ENCODE data around the gene ACSL5.

DNA sequence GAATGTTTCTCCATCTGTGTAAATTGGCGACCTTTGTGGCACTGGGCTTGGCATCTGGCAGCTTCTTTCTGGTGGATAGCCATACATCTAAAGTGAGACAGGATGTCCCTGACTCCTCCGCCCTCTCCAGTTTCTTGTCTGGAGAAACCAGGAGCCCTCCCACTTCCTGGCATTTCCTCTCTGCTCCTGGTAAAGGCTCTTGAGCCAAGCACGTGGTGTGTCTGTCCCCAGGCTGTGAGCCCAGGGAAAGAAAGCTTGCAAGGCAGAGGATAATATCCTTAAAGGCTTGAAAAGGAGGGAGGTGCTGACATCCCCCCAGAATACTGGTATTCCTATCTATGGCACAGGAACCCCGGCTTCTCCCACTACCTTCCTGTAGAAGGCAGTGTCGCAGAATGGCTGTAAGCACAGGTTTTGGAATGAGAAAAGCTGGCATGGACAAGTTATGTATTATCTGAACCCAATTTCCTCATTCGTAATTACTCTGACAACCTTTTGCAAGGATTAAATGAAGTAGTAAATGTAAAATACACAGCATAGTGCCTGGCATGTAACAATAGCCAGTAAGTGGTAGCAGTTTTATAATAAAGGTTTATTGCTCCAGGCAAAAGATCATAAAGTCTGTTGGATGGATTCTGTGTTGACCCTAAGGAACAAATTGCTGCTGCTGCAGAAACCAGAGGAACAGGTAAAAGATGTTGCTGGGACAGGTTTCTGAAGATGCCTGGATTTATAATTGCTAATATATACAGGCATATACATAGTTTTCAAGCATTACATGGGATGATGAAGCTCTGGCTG lies 11.8 kb upstream of the ACSL5 start:
- TF ChIP-seq, protein P1, sequence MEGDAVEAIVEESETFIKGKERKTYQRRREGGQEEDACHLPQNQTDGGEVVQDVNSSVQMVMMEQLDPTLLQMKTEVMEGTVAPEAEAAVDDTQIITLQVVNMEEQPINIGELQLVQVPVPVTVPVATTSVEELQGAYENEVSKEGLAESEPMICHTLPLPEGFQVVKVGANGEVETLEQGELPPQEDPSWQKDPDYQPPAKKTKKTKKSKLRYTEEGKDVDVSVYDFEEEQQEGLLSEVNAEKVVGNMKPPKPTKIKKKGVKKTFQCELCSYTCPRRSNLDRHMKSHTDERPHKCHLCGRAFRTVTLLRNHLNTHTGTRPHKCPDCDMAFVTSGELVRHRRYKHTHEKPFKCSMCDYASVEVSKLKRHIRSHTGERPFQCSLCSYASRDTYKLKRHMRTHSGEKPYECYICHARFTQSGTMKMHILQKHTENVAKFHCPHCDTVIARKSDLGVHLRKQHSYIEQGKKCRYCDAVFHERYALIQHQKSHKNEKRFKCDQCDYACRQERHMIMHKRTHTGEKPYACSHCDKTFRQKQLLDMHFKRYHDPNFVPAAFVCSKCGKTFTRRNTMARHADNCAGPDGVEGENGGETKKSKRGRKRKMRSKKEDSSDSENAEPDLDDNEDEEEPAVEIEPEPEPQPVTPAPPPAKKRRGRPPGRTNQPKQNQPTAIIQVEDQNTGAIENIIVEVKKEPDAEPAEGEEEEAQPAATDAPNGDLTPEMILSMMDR (IDR thresholded peaks at IDR 0.05) = peak in 2 of 4 experiments; percentile 22 to 34
- no peak for TF ChIP-seq POLR2A (IDR thresholded peaks at IDR 0.05)

All from prostate gland (tissue), 2 donors.